HG02588 (cell line): ENCODE data around the gene ARID1A.

Experiments used
- ATAC-seq: cut with Tn5 transposase; IDR thresholded peaks from one replicate; pipeline ENCODE4 v1.9.1; 2021; ENCODE audit warnings: mild to moderate bottlenecking, moderate library complexity; ENCODE audit not compliant: unreplicated experiment

ARID1A gene

DNA sequence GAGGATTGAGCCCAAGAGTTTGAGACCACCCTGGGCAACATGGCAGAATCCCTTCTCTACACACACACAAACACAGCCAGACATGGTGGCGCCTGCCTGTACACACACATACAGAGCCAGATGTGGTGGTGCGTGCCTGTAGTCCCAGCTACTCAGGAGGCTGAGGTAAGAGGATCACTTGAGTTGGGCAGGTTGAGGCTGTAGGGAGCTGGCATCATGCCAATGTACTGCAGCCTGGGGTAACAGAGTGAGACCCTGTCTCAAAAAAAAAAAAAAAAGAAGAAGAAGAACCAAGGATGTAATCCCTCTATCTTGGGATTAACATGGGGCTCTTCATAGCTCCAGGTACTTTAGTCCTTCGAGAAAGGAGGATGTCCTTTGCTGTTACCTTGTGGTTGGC, 62.5 kb downstream of the ARID1A start:
- ATAC-seq: no peak

- ATAC-seq: no peak
Observed at GRCh38 chr1:26759531-26759930, 63.7 kb downstream of the ARID1A start.

DNA sequence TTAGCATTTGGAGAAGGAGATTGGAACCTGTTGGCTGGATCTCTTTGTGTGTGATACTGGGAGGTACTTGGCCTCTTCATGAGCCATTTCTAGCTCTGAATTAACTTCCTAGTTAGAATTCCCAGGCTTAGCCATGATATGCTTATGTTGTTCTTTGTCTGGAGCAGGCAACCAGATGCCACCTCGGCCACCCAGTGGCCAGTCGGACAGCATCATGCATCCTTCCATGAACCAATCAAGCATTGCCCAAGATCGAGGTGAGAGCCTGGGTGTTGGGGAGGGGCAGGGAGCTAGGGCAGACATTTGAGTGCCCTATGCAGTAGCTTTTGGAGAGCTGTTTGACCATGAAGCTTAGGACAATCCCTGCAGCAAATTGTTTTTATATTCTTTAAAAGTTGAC, 65.4 kb downstream of the ARID1A start:
- ATAC-seq: no peak

- no peak for ATAC-seq
Observed at GRCh38 chr1:26767714-26768113, 71.9 kb downstream of the ARID1A start.

DNA sequence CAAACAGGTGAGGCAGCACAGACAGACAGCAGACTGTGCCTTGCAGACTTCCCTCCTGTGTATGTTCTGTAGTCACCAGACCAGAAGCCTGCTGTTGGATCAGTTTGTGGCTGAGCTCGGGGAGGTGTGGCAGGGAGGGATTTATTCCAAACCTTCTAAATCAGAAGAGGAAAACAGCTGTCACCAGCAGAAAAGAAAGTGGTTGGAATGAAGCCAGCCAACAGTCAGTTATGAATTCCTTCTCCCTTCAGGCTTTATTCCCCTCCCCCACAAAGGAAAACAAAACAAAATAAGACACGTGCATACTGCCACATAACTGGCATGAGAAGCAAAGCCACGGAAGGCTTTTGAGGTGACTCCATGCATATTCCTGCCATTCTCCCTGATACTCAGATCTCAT, 72.9 kb downstream of the ARID1A start:
- ATAC-seq: no peak

- ATAC-seq: no peak
Observed at GRCh38 chr1:26771285-26771642, 75.4 kb downstream of the ARID1A start.

DNA sequence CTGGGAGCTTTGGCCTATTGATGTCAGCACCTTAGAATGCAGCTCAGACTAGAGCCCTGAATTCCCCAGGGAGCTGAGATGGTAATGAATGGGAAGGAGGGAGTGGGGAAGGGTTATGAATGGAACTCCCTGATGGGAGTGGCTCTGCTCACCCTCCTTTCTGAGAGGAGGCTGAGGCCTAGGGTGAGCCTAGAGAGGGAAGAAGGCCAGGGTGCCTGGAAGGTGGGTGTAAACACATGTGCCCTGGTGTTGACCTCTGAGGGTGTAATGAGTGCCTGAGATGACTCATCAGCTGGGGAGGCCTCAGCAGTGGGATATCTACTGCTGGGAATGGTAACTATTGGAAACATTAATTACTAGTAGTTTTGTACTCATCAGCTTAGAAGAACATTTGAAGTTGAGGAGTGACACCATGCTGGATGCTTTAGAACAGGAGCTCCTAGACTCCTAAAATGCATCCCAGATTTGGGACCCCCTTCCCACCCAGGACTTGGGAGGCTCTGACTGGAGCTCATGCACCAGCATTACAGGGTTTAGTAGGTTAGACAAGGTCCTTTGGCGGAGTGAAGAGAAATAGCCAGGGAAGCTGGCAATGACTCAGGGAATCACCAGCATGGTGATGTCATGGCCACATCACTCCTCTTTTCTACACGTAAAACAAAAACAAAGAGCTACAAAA, 76.0 kb downstream of the ARID1A start:
- ATAC-seq: no peak

DNA sequence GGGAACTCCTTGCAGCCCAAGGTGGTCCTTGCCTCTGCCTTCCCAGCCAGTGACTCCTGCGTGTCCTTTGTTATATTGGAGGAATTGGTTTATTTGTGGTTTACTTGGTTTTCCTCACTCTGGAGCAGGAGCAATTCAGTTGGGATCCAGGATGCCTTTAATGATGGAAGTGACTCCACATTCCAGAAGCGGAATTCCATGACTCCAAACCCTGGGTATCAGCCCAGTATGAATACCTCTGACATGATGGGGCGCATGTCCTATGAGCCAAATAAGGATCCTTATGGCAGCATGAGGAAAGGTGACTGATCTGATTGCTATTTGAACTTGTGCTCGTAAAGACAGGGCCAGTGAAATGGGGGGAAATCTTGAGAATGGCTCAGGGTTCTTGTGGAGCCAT, 76.9 kb downstream of the ARID1A start:
- no peak for ATAC-seq

- no peak for ATAC-seq
Observed at GRCh38 chr1:26774462-26774861, 78.6 kb downstream of the ARID1A start.

DNA sequence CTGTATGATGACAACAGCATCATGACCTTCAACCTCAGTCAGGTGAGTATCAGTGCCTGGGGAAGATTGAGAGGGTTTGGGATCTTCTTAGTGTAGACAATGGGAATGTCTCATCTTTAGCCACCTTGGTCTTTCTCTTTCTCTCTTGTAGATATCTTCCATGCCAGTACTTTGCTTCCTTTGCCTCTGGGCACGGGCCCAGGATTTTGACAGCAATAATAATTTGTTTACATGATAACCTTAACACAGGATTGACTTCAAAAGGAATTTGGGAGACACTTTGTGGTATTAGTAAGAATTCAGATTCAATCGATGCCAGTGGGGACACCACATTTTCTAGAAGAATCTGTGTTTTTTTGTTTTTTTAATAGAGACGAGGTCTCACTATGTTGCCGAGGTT, 79.9 kb downstream of the ARID1A start:
- no peak for ATAC-seq

- ATAC-seq: no peak
Observed at GRCh38 chr1:26779098-26779668, 83.4 kb downstream of the ARID1A start.

GRCh38 chr1:26780344-26780957, 84.6 kb downstream of the ARID1A start:
- no peak for ATAC-seq

- ATAC-seq: no peak
Observed at GRCh38 chr1:26781206-26781825, 85.5 kb downstream of the ARID1A start.

GRCh38 chr1:26782521-26783212, 86.9 kb downstream of the ARID1A start:
- no peak for ATAC-seq

- ATAC-seq: no peak
Observed at GRCh38 chr1:26783646-26784022, 87.8 kb downstream of the ARID1A start.

- no peak for ATAC-seq
Observed at GRCh38 chr1:26784023-26784871, 88.4 kb downstream of the ARID1A start.

GRCh38 chr1:26784886-26785285, 89.1 kb downstream of the ARID1A start:
- no peak for ATAC-seq

GRCh38 chr1:26785611-26786436, 90.0 kb downstream of the ARID1A start:
- ATAC-seq: no peak

GRCh38 chr1:26786437-26787380, 90.9 kb downstream of the ARID1A start:
- ATAC-seq: no peak
